ENCODE measurements around the gene TSPAN18. TPM values are rescaled to one million over a fixed set of nuclear protein-coding genes. Genes with fewer than 3 reads are reported as not detected.

Gene TSPAN18
- total RNA-seq, 2 experiments from 2014 or later = 0.85 to 0.92 TPM

GRCh38 chr11:44824300-44824704 is 97.5 kb downstream of the TSPAN18 start:
- CTCF ChIA-PET = interaction anchor here (1.5 to 2.2 kb wide), 5 partner anchors 12 to 103 kb away, joined by 3 to 7 read pairs (median 4); no protein-coding TSS in a partner anchor
- no peak for DNase-seq
- intact Hi-C loops (cut with micrococcal nuclease) = no loop called here
- Mint-ChIP-seq H3K27me3 (no peaks in the 10 kb centered on the region), H3K27ac (no peak overlapping the region), H3K4me3 (no peak overlapping the region), H3K36me3 (ENCODE audit: low read depth) (no peaks in the 10 kb centered on the region), H3K4me1 (ENCODE audit: low read depth) (no peaks in the 10 kb centered on the region), H3K9me3 (no peaks in the 10 kb centered on the region)
- POLR2A ChIA-PET = no interaction called here
- ATAC-seq = no peak
- TF ChIP-seq CTCF (IDR thresholded peaks at IDR 0.05) = no peak

DNA sequence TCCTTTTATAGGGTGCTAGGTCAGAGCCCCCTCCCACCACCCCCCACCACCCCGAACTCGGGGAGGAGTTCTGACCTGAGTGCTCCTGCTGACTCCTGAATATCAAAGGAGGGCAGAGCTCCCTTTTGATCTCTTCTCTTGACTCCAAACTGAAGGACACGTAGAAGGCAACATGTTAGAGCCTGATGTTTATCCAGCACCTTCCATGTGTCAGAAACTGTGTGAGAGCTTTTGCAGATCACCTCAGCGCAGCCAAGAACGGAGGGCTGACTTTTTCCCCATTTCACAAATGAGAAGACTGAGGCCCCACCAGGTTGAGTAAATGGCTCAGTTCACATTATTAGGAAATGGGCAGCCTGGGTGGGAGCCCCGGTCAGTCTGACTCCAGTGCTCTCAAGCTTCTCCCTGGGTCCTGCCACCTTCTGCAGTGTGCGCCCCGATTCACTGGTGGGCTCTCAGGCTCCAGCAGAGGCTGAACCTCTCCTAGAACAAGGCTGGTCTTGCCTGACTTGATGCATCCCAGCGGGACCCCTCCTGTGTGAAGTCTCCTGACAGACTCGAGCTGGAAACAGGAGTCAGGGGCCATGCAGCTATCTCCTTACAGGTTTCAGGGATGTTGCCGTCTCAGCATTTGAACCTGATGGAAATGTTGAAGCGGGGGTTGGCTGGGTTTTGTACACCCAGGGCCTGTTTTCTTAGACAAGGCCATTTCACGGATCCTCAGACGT is 98.5 kb downstream of the TSPAN18 start:
- intact Hi-C loops (cut with micrococcal nuclease) = no loop called here
- ChIA-PET POLR2A (interaction anchor here (0.6 kb wide), 1 partner anchor 109 kb away, joined by 3 read pairs; no protein-coding TSS in a partner anchor), CTCF (interaction anchor here (0.9 kb wide), 1 partner anchor 8 kb away, joined by 3 read pairs; no protein-coding TSS in a partner anchor)
- H3K36me3 Mint-ChIP-seq (ENCODE audit: low read depth) = no peaks in the 10 kb centered on the region
- no peak overlapping the region for H3K4me3 Mint-ChIP-seq
- no peaks in the 10 kb centered on the region for H3K27me3 Mint-ChIP-seq
- DNase-seq = no peak
- ATAC-seq = no peak
- no peak for TF ChIP-seq CTCF (IDR thresholded peaks at IDR 0.05)
- H3K9me3 Mint-ChIP-seq = no peaks in the 10 kb centered on the region
- H3K27ac Mint-ChIP-seq = no peak overlapping the region
- H3K4me1 Mint-ChIP-seq (ENCODE audit: low read depth) = no peaks in the 10 kb centered on the region

DNA sequence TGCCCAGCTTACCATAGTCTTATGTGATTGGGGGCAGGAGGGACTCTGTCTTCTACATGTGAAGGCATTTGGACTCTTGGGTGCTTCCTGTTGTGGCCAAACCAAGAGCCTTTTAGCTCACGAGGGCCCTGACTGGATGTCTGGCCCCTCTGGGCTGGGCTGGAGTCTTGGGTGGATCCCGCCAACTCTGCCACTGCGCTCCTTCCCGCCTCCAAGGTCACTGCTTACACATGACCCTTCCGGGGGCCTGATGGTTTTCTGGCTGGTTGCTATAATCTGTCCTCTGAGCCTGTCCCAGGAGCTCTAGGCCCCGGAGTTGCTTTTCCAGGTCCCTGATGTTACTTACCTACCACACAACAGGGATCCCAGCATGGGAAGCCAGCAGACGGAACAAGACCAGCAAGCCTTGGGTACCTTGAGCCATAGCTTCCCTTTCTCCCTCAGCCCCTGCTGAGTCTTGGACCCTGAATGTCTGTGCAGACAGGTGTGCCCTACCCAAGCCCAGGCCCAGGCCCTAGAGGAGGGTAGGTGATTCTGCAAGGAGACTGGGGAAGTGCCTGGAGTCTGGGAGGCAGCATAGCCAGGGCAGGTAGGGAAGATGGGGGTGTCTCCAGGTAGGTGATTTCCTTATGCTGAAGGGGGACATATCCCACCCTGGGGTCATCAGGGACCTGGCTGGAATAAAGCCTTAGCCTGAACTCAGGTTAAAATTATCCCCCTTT is 100.3 kb downstream of the TSPAN18 start:
- H3K27ac Mint-ChIP-seq = no peak overlapping the region

GRCh38 chr11:44828296-44828695 is 101.5 kb downstream of the TSPAN18 start:
- Mint-ChIP-seq H3K4me1 (ENCODE audit: low read depth) (no peaks in the 10 kb centered on the region), H3K36me3 (ENCODE audit: low read depth) (no peaks in the 10 kb centered on the region), H3K4me3 (no peak overlapping the region), H3K27me3 (no peaks in the 10 kb centered on the region), H3K9me3 (no peaks in the 10 kb centered on the region), H3K27ac (no peak overlapping the region)
- no peak for TF ChIP-seq CTCF (IDR thresholded peaks at IDR 0.05)
- DNase-seq = no peak
- ATAC-seq = no peak
- ChIA-PET CTCF (interaction anchor here (0.6 to 1.3 kb wide), 3 partner anchors 61 to 99 kb away, joined by 4 to 5 read pairs (median 4); no protein-coding TSS in a partner anchor), POLR2A (interaction anchor here (1.1 to 1.3 kb wide), 2 partner anchors 97 to 103 kb away, joined by 3 read pairs; no protein-coding TSS in a partner anchor)
- intact Hi-C loops (cut with micrococcal nuclease) = no loop called here

More for the DNA sequence above, 100.3 kb downstream of the TSPAN18 start:
- ChIA-PET POLR2A (interaction anchor here (0.6 kb wide), 1 partner anchor 173 kb away, joined by 3 read pairs; no protein-coding TSS in a partner anchor), CTCF (no interaction called here)
- Mint-ChIP-seq H3K9me3 (no peaks in the 10 kb centered on the region), H3K36me3 (ENCODE audit: low read depth) (no peaks in the 10 kb centered on the region), H3K4me1 (ENCODE audit: low read depth) (no peaks in the 10 kb centered on the region), H3K27me3 (no peaks in the 10 kb centered on the region), H3K4me3 (no peak overlapping the region)
- intact Hi-C loops (cut with micrococcal nuclease) = no loop called here
- no peak for TF ChIP-seq CTCF (IDR thresholded peaks at IDR 0.05)
- ATAC-seq = no peak
- no peak for DNase-seq

DNA sequence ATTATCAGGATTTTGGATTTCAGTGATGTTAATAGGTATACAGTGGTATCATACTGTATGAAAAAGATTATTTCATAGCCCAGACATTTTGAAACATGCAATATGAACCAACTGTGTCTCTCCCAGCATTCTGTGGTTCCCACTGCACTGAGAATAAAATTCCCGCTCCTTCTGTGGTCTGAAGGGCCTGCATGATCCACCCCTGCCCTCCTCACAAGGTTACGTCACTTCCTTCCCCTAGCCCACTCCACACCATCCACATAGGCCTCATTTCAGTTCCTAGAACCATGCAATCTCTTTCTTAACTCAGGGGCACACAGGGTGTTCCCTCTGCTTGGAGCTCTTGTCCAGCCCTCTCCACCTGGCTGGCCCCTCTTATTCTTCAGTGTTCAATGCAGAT is 103.1 kb downstream of the TSPAN18 start:
- TF ChIP-seq CTCF (IDR thresholded peaks at IDR 0.05) = no peak
- Mint-ChIP-seq H3K4me1 (ENCODE audit: low read depth) (no peaks in the 10 kb centered on the region), H3K9me3 (no peaks in the 10 kb centered on the region), H3K27me3 (peaks cover 3% of the 10 kb centered on the region), H3K36me3 (ENCODE audit: low read depth) (no peaks in the 10 kb centered on the region), H3K4me3 (no peak overlapping the region), H3K27ac (no peak overlapping the region)
- intact Hi-C loops (cut with micrococcal nuclease) = no loop called here
- POLR2A ChIA-PET = interaction anchor here (0.6 to 1.3 kb wide), 2 partner anchors 98 to 443 kb away, joined by 3 read pairs; no protein-coding TSS in a partner anchor
- DNase-seq (no peak), ATAC-seq (no peak)
- CTCF ChIA-PET = no interaction called here

Data from activated CD8-positive, alpha-beta T cell treated with anti-CD3 and anti-CD28 coated beads for 36 hours (primary cell).